GM19043 (cell line): ENCODE data around the gene UHRF1.
A peak's percentile ranks its signal among the peaks of the same experiment; 100 is the strongest.
"Not testable (repeated sequence)": the region's sequence is repeated elsewhere in the genome, so short reads cannot be mapped to it uniquely, and the experiment has no call there.

Source experiments
- ATAC-seq: cut with Tn5 transposase; IDR thresholded peaks from one replicate; pipeline ENCODE4 v1.9.1; 2021; ENCODE audit warnings: low read depth; ENCODE audit not compliant: unreplicated experiment

The UHRF1 gene

GRCh38 chr19:4897146-4897545, 12.2 kb upstream of the UHRF1 start:
- ATAC-seq: no peak

DNA sequence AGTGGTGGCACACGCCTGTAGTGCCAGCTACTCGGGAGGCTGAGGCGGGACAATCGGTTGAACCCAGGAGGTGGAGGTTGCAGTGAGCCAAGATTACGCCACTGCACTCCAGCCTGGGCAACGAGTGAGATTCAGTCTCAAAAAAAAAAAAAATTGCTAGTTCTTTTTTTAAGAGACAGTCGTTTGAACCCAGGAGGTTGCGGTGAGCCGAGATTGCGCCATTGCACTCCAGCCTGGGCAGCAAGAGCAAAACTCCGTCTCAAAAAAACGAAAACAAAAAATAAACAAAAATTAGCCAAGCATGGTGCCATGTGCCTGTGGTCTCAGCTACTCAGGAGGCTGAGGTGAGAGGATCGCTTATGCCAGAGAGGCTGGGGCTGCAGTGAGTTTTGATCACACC, 8.4 kb upstream of the UHRF1 start:
- not testable (repeated sequence) for ATAC-seq

- ATAC-seq: no peak
Measured at GRCh38 chr19:4902796-4903195, 6.5 kb upstream of the UHRF1 start, which contains the start of gene ARRDC5. Gene ARRDC5 (minus strand): TSS chr19:4902896. CDS start chr19:4902825, 71 bp downstream.

GRCh38 chr19:4904481-4904880, 4.8 kb upstream of the UHRF1 start:
- no peak for ATAC-seq

DNA sequence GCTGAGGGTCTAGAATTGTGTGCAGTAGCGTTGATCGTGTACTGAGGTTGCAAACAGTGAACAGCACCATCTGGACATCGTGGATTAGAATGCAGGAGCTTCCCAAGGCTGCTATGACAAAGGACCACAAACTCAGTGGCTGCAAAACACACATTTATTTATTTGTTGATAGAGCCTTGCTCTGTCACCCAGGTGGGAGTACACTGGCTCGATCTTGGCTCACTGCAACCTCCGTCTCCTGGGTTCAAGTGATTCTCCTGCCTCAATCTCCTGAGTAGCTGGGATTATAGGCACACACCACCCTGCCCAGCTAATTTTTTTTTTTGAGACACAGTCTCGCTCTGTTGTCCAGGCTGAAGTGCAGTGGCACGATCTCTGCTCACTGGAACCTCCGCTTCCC, 2.3 kb upstream of the UHRF1 start:
- no peak for ATAC-seq

DNA sequence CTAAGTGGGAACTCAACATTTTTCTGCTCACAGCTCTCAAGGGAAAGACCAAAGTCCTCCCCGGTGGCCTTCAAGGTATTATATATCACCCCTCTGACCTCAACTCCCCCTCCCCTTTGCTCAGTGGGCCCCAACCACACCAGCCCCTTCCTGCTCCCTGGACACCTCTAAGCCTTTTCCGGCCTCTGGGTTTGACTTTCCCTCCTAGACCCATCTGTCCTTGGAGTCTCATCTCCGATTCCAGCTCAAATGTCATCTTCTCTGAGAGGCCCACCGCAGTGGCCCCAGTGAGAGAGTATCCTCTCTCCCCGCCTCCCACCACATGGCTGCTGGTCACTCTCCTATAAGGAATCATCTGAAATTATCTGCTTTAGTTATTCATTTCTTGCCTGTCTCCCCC, 941 bp upstream of the UHRF1 start:
- ATAC-seq: no peak

DNA sequence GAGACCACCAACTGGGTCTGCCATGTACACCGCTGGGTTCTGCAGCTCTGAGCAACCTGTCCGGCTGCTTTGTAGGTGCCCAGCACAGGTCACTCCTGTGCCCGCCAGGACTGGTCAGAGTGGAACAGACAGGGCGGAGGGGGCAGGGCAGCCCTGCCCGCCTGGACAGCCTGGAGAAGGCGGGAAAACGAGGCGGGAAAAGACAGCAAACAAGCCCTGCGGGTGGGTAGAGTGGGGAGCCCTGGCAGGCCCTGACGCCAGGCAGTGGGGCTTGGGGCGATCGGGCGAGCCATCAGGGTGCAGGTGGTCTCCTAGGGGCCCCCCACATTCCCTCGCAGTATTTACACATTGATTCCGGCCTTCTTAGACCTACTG, 533 bp upstream of the UHRF1 start:
- no peak for ATAC-seq

DNA sequence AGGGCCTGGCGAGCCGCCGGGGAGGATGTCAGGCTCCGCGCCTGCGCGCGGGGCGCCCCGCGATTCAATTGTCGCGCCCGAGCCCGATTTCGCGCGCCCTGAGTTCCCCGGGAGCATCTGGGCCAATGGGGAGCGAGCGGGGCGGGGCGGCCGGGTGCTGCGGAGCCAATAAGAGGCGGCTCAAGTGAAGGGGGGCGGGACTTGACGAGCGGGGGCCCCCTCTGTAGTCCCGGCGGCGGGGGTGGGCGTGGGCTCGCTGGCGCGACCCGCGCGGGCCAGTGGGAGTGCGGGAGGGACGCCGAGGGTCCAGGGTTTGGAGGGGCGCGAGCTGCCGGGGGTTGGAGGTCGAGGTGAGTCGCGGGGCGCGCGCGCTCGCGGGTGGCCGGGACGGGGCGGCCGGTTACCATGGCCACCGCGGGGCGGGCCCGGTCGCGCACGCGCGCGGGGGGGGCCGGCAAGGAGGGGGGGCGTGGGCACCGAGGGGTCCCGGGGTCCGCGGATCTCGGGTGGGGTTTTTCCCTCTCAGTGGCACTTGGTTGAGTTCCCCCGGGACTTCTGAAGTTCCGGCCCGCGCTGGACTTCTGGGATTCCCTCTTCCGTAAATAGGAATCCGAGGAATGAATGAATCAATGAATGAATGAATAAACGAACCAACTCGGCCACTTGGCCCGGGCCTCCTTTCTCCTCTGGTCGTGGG, 744 bp downstream of the UHRF1 start:
- ATAC-seq: peak; percentile 62

DNA sequence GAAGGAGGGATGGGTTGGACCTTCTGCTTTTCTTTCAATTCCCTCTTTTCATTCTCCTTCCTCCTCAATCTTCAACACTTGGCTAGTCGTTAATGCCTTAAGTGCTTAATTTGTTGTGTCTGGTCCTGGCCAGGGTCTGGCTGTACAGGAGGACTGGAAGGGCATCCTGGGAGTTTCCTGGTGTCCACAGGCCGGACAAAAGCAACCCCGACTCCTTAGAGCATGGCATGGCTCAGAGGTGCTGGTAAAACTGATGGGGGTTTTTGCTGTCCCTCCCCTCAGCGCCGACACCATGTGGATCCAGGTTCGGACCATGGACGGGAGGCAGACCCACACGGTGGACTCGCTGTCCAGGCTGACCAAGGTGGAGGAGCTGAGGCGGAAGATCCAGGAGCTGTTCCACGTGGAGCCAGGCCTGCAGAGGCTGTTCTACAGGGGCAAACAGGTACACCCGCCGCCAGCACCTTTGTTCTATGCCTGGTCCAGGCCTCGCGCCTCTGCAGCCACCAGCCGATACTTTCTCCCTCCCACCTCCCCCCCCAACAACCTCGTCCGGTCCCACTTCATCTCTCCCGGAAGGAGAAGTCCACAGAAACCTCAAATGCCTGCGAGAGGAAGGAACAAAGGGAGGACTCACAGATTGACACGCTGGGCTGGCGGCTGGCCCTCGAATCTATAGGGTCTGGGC, 1.4 kb downstream of the UHRF1 start:
- no peak for ATAC-seq

GRCh38 chr19:4911314-4911713, 2.0 kb downstream of the UHRF1 start:
- ATAC-seq: no peak

DNA sequence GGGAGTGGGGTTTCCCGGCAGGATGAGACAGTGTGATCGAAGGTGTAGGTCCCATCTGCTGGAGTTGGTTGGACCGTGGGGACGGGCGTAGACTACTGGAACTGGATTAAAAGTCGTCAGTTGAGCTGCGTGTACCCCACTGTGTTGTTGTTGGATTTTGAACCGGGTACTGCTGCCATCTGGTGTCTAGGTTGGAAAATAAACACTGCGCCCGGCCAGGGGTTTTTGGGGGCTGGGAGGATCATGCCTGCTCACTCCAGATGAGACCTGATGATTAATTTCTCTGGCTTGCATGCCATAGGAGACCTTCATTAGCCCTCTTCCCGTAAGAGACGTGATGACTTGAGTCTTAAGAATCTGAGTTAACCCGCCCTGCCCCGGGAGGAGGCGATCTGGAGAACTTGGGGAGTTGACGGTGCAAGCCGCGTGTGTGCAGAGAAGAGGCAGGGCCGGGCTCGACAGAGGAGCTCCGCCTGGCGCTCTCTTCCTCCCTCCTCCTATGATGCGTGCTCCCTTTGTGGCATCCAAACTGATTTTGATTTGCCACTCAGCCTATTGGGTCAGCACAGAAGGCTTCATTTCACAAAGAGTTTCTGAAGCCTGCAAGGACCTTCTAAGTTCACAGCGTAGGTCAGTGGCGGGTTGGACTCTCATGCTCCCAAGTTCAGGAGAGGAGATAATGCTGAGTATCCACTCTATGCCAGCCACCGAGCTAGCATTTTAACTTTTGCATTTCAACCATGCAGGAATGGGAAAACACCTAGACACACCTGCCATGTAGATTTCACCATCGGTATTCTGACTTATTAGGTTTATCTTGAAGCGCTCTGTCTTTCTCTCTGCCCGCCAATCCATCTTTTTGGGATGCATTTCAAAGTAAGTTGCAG, 2.7 kb downstream of the UHRF1 start:
- no peak for ATAC-seq

GRCh38 chr19:4913996-4914735, 4.9 kb downstream of the UHRF1 start:
- no peak for ATAC-seq

- ATAC-seq: no peak
Measured at GRCh38 chr19:4914736-4915501, 5.6 kb downstream of the UHRF1 start.

DNA sequence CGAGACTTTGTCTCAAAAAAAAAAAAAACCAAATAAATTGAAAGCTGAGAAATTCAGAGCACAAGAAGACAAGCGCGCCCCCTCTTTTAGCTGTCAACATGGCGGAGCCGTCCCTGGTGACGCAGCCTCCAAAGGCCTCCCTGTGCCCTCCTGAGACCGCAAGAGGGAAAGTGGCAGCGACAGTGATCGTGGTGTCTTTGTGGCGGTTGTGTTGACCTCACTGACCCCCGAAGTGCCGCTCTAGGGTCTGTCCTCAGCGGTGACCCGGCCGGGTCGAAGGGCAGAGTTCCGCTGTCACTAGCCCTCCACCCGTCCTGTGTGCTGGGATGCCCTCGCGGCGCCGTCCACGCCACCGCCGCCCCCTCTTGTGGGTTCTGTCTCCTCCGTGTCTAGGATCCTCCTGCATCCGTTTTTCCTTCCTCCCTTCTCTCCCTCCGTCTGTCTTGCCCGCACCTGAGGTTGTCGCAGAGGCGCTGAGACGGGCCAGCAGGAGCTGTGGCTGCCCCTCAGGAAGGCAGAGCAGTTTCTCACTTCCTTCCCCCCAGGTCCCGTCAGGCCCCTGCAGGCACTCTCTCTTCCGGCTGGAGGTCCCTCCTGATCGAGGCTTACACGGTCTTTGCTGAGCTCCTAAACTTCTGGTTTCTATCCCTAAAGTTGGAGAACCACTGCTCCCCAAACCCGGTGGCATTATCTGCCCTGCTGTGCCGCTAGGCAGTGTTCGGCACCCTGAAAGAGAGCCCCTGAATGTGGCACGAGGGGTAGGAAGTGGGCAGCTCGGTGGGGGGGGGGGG, 7.2 kb downstream of the UHRF1 start:
- no peak for ATAC-seq

- no peak for ATAC-seq
Measured at GRCh38 chr19:4922530-4923275, 13.4 kb downstream of the UHRF1 start.

DNA sequence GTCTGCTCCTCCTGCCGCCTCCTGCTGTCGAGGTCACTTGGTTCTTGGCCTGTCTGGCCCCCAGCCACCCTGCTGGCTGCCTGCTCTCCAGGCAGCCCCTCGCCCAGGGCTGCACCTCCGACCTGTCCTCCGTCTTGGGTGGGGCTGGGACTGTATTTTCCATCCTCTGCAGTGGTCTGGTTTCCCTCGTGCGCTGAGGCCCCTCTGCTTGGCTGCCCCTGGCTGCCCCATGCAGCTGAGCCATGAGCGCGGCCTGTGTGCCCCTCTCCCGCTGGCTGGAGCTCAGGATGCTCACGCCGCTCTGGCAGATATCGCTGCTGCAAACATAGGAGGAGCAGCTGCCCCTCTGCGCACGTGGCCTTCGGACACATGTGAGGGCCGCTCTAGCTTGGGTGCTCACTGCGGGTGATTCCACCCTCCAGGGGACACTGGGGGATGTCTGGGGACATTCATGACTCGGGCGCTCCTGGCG, 14.0 kb downstream of the UHRF1 start:
- no peak for ATAC-seq

GRCh38 chr19:4929186-4929585, 19.9 kb downstream of the UHRF1 start:
- no peak for ATAC-seq

DNA sequence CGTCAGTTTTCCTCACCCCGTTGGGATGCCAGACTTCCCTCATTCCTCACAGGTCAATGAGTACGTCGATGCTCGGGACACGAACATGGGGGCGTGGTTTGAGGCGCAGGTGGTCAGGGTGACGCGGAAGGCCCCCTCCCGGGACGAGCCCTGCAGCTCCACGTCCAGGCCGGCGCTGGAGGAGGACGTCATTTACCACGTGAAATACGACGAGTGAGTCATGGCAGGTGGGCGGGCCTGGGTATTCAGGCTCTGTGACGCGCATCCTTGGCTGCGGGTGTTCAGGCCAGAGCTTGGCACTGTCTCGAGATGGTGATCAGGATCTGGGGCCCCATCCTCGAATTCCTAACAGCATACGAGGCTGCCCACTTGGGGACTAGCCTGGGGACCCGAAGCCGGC, 21.4 kb downstream of the UHRF1 start:
- ATAC-seq: no peak
